Measurements from ENCODE around the gene CHAC2.
"Not testable (repeated sequence)": the region's sequence is repeated elsewhere in the genome, so short reads cannot be mapped to it uniquely, and the experiment has no call there.

The CHAC2 gene

DNA sequence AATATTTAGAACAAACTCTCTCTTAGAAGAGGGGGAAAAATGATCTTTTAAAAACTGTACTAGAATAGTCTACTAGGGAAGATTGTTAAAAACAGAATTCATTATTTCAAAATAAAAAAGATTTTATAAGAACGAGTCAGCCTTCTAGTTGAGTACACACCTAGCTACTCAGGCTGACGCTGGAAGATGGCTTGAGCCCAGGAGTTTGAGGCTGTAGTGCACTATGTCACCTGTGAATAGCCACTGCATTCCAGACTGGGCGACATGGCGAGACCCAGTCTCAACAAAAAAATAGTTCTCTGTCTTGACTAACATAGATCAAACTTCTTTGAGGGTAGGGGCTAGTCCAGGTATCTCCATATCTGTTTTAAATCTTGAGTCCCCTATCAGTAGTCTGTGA is 53.1 kb downstream of the CHAC2 start:
- TF ChIP-seq, protein P1, sequence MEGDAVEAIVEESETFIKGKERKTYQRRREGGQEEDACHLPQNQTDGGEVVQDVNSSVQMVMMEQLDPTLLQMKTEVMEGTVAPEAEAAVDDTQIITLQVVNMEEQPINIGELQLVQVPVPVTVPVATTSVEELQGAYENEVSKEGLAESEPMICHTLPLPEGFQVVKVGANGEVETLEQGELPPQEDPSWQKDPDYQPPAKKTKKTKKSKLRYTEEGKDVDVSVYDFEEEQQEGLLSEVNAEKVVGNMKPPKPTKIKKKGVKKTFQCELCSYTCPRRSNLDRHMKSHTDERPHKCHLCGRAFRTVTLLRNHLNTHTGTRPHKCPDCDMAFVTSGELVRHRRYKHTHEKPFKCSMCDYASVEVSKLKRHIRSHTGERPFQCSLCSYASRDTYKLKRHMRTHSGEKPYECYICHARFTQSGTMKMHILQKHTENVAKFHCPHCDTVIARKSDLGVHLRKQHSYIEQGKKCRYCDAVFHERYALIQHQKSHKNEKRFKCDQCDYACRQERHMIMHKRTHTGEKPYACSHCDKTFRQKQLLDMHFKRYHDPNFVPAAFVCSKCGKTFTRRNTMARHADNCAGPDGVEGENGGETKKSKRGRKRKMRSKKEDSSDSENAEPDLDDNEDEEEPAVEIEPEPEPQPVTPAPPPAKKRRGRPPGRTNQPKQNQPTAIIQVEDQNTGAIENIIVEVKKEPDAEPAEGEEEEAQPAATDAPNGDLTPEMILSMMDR (IDR thresholded peaks at IDR 0.05; ENCODE audit: low read depth, low read length): no peak
- no peak for DNase-seq
- no peak overlapping the region for H3K4me3 ChIP-seq (ENCODE audit: low read depth, low read length)
- peaks cover 17% of the 10 kb centered on the region for H3K36me3 ChIP-seq
- no peak overlapping the region for H3K27ac ChIP-seq
- H3K9me3 ChIP-seq (ENCODE audit: severe bottlenecking): no peaks in the 10 kb centered on the region
- no peaks in the 10 kb centered on the region for H3K27me3 ChIP-seq (ENCODE audit: insufficient read depth, low read depth, severe bottlenecking)

- H3K9me3 ChIP-seq (ENCODE audit: severe bottlenecking): no peaks in the 10 kb centered on the region
- H3K27me3 ChIP-seq (ENCODE audit: insufficient read depth, low read depth, severe bottlenecking): no peaks in the 10 kb centered on the region
- no peak overlapping the region for H3K27ac ChIP-seq
- no peak for DNase-seq
- TF ChIP-seq, protein P1 (IDR thresholded peaks at IDR 0.05; ENCODE audit: low read depth, low read length): no peak
- H3K36me3 ChIP-seq: peaks cover 14% of the 10 kb centered on the region
- H3K4me3 ChIP-seq (ENCODE audit: low read depth, low read length): no peak overlapping the region
Observed at GRCh38 chr2:53821810-53822209, 54.2 kb downstream of the CHAC2 start.

DNA sequence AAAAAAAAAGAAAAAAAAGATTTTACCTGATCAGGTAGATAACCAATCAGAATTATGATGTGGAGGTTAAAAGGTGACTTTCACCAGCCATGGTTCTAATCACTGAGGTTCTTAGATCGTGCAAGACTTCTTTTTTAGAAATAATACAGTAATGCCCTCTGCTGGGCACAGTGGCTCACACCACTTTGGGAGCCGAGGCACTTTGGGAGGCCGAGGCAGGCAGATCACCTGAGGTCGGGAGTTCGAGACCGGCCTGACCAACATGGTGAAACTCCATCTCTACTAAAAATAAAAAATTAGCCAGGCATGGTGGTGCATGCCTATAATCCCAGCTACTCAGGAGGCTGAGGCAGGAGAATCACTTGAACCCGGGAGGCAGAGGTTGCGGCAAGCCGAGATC is 56.0 kb downstream of the CHAC2 start:
- H3K36me3 ChIP-seq: not testable (repeated sequence)
- TF ChIP-seq, protein P1 (IDR thresholded peaks at IDR 0.05; ENCODE audit: low read depth, low read length): peak; percentile 16; the same call in 1 of the 2 replicates

More for the DNA sequence above, 56.0 kb downstream of the CHAC2 start:
- not testable (repeated sequence) for H3K9me3 ChIP-seq (ENCODE audit: severe bottlenecking); H3K27ac ChIP-seq; H3K4me3 ChIP-seq (ENCODE audit: low read depth, low read length); H3K27me3 ChIP-seq (ENCODE audit: insufficient read depth, low read depth, severe bottlenecking)
- DNase-seq: peak; percentile 31
